ENCODE data around the gene UBE3D. TPM values are rescaled to one million over a fixed set of nuclear protein-coding genes. Genes with fewer than 3 reads are reported as not detected.

Gene UBE3D
- total and polyA plus RNA-seq, 9 donors, result 5.9 to 13.5 (median 8.2) TPM

DNA sequence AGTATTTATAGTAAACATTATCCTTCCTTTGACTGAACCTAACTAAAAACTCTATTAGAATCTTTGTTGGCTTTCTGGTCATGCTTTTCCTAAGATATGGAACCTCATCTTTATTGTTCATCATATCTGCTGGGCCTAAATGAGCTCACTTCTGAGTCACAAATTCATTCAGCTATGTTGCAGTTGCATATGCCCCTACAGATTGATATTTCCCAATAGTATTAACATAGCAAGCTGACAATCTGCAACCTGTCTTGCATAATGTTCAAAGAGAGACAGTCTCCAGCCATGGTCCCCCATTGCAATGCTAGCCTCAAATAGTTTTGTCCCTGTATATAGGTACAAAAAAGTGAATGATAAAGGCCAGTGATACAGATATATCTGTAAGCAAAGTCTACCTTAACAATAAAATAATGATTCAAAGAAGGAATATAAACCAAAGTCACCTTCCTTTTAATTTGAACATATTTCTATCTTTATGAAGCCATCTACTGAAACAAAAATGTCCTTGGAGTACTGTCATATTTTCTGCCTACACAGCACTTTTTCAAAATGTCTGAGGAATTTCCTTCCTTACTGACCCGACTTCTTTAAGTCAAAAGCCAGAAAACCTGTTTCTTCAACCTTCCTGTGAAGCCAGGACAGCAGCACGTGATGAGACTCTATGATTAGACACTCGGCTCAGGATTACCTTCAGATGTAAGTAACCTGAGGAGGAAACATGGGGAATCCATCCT lies 140.7 kb downstream of the UBE3D start:
- H3K9me3 ChIP-seq (replicated peaks; ENCODE audit: control insufficient read depth, low read depth, low read length), result no peaks in the 10 kb centered on the region
- H3K27me3 ChIP-seq (ENCODE audit: control insufficient read depth, insufficient read depth, low read length), result no peaks in the 10 kb centered on the region
- DNase-seq, result no peak
- H3K4me1 ChIP-seq (ENCODE audit: control insufficient read depth, insufficient read depth, low read length), result no peaks in the 10 kb centered on the region
- WGBS (ENCODE audit: insufficient coverage), result 47% methylated on average over 3 of the region's 3 CpGs
- H3K4me3 ChIP-seq (ENCODE audit: low read length), result no peak overlapping the region
- H3K27ac ChIP-seq (ENCODE audit: low read length), result no peak overlapping the region
- H3K36me3 ChIP-seq (ENCODE audit: control insufficient read depth, insufficient read depth, low read length), result no peaks in the 10 kb centered on the region

DNA sequence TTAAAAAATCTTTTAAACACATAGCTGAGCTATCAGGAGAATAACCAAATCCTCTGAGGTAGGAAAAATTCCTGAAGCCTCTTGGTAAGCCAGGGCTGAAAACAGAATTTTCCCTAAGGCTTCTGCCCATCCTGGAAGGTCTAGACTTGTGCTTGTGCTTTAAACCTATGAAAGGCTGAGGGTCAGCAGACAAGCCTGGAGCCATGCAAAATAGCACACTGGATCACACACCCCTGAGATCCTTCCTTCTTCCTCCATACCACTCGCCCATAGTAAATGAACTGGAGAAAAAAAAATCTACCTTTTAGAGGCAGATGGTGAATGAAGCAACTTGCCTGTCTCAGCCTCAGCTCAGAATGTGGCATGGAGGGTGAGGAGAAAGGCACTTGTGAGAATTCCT lies 144.4 kb downstream of the UBE3D start:
- Histone ChIP-seq H3K27ac (ENCODE audit: low read length) (no peak overlapping the region), H3K36me3 (ENCODE audit: control insufficient read depth, insufficient read depth, low read length) (no peaks in the 10 kb centered on the region), H3K4me3 (ENCODE audit: low read length) (no peak overlapping the region), H3K4me1 (ENCODE audit: control insufficient read depth, insufficient read depth, low read length) (no peaks in the 10 kb centered on the region), H3K9me3 (replicated peaks; ENCODE audit: control insufficient read depth, low read depth, low read length) (no peaks in the 10 kb centered on the region), H3K27me3 (ENCODE audit: control insufficient read depth, insufficient read depth, low read length) (no peaks in the 10 kb centered on the region)
- DNase-seq, result no peak
- WGBS (ENCODE audit: insufficient coverage), result no CpG with 5 or more reads among the region's 1 CpG

DNA sequence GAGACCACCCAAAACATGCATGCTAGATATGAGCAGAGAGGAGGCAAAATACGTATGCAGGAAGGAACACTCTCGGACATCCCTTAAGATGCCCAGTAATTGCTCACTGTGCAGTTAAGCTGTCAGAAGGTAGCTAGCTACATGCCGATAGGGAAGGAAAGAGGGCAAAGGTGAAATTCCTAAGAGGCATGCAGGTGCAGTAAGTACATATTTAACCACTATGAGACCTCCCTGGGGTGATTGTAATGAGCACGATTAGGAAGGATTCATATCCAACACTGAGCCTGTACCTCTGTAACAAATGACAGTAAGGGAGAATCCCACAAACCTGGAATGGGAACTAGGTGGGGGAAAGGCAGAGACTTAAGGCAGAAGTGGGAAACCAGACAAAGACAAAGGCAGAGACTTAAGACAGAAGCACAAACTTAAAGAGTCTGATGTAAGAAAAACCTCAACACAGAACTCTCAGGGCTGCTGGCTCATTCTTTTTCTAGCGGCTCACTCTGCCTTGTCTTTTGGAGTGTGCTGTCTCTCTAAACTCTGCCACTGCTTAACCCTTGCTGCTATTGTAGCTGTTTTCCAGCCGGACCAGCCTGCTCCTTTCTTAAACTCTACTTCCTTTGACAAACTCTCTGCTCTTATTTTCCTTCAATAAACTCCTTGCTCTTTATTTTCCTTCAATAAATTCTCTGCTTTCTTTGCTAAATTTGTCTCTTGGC lies 148.1 kb downstream of the UBE3D start:
- Histone ChIP-seq H3K27ac (ENCODE audit: low read length) (no peak overlapping the region), H3K36me3 (ENCODE audit: control insufficient read depth, insufficient read depth, low read length) (no peaks in the 10 kb centered on the region), H3K4me1 (ENCODE audit: control insufficient read depth, insufficient read depth, low read length) (no peaks in the 10 kb centered on the region), H3K9me3 (replicated peaks; ENCODE audit: control insufficient read depth, low read depth, low read length) (no peaks in the 10 kb centered on the region), H3K4me3 (ENCODE audit: low read length) (no peak overlapping the region), H3K27me3 (ENCODE audit: control insufficient read depth, insufficient read depth, low read length) (no peaks in the 10 kb centered on the region)
- WGBS (ENCODE audit: insufficient coverage), result 58% methylated on average over 4 of the region's 6 CpGs
- DNase-seq, result no peak

GRCh38 chr6:82915666-82916065 lies 150.0 kb downstream of the UBE3D start:
- Histone ChIP-seq H3K9me3 (replicated peaks; ENCODE audit: control insufficient read depth, low read depth, low read length) (no peaks in the 10 kb centered on the region), H3K4me1 (ENCODE audit: control insufficient read depth, insufficient read depth, low read length) (no peaks in the 10 kb centered on the region), H3K4me3 (ENCODE audit: low read length) (no peak overlapping the region), H3K27ac (ENCODE audit: low read length) (no peak overlapping the region), H3K36me3 (ENCODE audit: control insufficient read depth, insufficient read depth, low read length) (no peaks in the 10 kb centered on the region), H3K27me3 (ENCODE audit: control insufficient read depth, insufficient read depth, low read length) (no peaks in the 10 kb centered on the region)
- DNase-seq, result no peak

- Histone ChIP-seq H3K4me1 (ENCODE audit: control insufficient read depth, insufficient read depth, low read length) (no peaks in the 10 kb centered on the region), H3K9me3 (replicated peaks; ENCODE audit: control insufficient read depth, low read depth, low read length) (no peaks in the 10 kb centered on the region), H3K4me3 (ENCODE audit: low read length) (no peak overlapping the region), H3K27ac (ENCODE audit: low read length) (no peak overlapping the region), H3K36me3 (ENCODE audit: control insufficient read depth, insufficient read depth, low read length) (no peaks in the 10 kb centered on the region), H3K27me3 (ENCODE audit: control insufficient read depth, insufficient read depth, low read length) (no peaks in the 10 kb centered on the region)
- no CpG with 5 or more reads among the region's 4 CpGs for WGBS (ENCODE audit: insufficient coverage)
- DNase-seq, result no peak
Measured at GRCh38 chr6:82914511-82914910, 151.1 kb downstream of the UBE3D start.

DNA sequence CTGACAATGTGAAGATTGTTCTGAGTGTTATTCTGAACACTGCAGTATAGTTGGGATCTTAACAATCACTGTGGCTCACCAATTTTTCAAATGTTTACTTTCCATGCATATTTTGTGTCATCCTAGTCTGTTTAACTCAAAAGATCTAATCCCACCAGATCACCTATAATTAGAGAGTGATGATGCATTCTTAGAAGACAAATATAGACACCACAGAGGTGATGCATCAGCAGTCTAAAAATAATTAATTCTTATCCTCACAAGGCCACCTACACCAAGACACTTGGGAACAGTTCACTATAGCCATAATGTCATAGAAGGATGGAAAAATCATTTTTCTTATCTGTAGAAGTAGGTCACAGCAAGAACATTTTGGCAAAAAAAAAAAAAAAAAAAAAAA lies 154.8 kb downstream of the UBE3D start:
- Histone ChIP-seq H3K4me3 (ENCODE audit: low read length) (no peak overlapping the region), H3K27ac (ENCODE audit: low read length) (no peak overlapping the region), H3K9me3 (replicated peaks; ENCODE audit: control insufficient read depth, low read depth, low read length) (no peaks in the 10 kb centered on the region), H3K27me3 (ENCODE audit: control insufficient read depth, insufficient read depth, low read length) (no peaks in the 10 kb centered on the region), H3K36me3 (ENCODE audit: control insufficient read depth, insufficient read depth, low read length) (no peaks in the 10 kb centered on the region), H3K4me1 (ENCODE audit: control insufficient read depth, insufficient read depth, low read length) (peaks cover 2% of the 10 kb centered on the region)
- no peak for DNase-seq

DNA sequence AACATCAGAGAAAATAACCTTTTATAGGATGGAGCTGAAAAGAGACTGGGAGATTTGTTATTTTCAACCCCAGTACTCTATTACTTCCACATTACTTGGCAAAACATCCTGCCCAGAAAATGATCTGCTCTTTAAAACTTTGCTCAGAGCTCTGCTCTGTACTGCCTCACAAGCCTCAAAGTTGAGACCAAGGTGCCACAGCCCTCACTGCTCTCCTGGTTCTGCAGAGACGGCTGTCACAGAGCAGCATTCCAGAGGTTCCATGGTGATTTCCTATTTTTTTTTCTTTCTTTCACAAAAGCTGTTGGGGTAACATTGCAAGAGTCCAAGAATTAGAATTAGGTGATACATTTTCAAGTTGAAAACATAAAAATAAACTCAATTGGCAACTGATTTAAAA lies 155.2 kb downstream of the UBE3D start:
- H3K27ac ChIP-seq (ENCODE audit: low read length), result no peak overlapping the region
- H3K4me3 ChIP-seq (ENCODE audit: low read length), result no peak overlapping the region
- no peaks in the 10 kb centered on the region for H3K9me3 ChIP-seq (replicated peaks; ENCODE audit: control insufficient read depth, low read depth, low read length)
- DNase-seq, result no peak
- no peaks in the 10 kb centered on the region for H3K36me3 ChIP-seq (ENCODE audit: control insufficient read depth, insufficient read depth, low read length)
- no peaks in the 10 kb centered on the region for H3K27me3 ChIP-seq (ENCODE audit: control insufficient read depth, insufficient read depth, low read length)
- peaks cover 2% of the 10 kb centered on the region for H3K4me1 ChIP-seq (ENCODE audit: control insufficient read depth, insufficient read depth, low read length)
- WGBS (ENCODE audit: insufficient coverage), result no CpG with 5 or more reads among the region's 1 CpG

DNA sequence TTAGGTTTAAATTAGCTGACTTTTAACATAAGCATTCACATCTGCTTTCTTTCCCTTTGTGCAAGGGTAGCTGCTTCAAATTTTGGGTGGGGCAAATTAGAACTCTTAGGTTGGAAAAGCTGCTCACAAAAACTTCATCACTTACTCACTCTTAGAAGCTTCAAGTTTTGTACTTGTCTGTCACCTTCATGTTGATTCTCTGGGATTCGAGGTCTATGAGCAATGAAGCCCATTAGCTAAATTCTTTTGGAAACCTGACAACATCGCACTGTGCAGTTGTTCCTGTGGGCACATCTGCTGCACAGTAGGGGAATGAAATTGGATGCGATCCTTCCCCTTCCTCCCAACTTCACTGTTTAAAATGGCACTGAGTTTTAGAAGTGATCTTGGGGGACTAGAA lies 156.1 kb downstream of the UBE3D start:
- H3K4me1 ChIP-seq (ENCODE audit: control insufficient read depth, insufficient read depth, low read length), result peaks cover 2% of the 10 kb centered on the region
- no peak overlapping the region for H3K27ac ChIP-seq (ENCODE audit: low read length)
- H3K9me3 ChIP-seq (replicated peaks; ENCODE audit: control insufficient read depth, low read depth, low read length), result no peaks in the 10 kb centered on the region
- WGBS (ENCODE audit: insufficient coverage), result no CpG with 5 or more reads among the region's 3 CpGs
- H3K27me3 ChIP-seq (ENCODE audit: control insufficient read depth, insufficient read depth, low read length), result no peaks in the 10 kb centered on the region
- peak; percentile 15 for DNase-seq
- H3K36me3 ChIP-seq (ENCODE audit: control insufficient read depth, insufficient read depth, low read length), result no peaks in the 10 kb centered on the region
- no peak overlapping the region for H3K4me3 ChIP-seq (ENCODE audit: low read length)

DNA sequence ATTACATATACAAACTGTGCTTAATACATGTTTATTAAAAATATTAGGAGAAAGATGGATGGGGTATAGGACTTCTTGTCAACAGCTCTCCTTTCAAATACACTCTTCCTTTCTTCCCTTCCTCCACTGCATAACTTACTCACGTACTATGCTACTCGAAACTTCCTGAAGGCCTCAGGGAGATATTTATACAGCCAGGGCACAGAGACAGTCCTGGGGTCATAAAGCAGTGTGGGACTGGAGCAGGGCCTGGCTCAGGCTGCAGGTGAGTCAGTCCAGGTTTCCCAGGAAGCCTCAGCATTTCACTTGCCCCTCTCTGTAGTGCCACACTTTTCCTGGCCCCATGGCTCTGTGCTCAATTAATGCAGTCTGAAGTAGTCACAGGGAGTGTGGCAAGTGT lies 157.0 kb downstream of the UBE3D start:
- no peak for DNase-seq
- Histone ChIP-seq H3K4me3 (ENCODE audit: low read length) (no peak overlapping the region), H3K27ac (ENCODE audit: low read length) (no peak overlapping the region), H3K4me1 (ENCODE audit: control insufficient read depth, insufficient read depth, low read length) (peaks cover 2% of the 10 kb centered on the region), H3K9me3 (replicated peaks; ENCODE audit: control insufficient read depth, low read depth, low read length) (no peaks in the 10 kb centered on the region), H3K27me3 (ENCODE audit: control insufficient read depth, insufficient read depth, low read length) (no peaks in the 10 kb centered on the region), H3K36me3 (ENCODE audit: control insufficient read depth, insufficient read depth, low read length) (no peaks in the 10 kb centered on the region)
- WGBS (ENCODE audit: insufficient coverage), result no CpG with 5 or more reads among the region's 2 CpGs

- no peak for DNase-seq
Measured at GRCh38 chr6:82906951-82907350, 158.7 kb downstream of the UBE3D start.

More at GRCh38 chr6:82906951-82907350, 158.7 kb downstream of the UBE3D start:
- H3K4me1 ChIP-seq (ENCODE audit: control insufficient read depth, insufficient read depth, low read length), result peaks cover 2% of the 10 kb centered on the region
- H3K9me3 ChIP-seq (replicated peaks; ENCODE audit: control insufficient read depth, low read depth, low read length), result no peaks in the 10 kb centered on the region
- no peak overlapping the region for H3K27ac ChIP-seq (ENCODE audit: low read length)
- H3K27me3 ChIP-seq (ENCODE audit: control insufficient read depth, insufficient read depth, low read length), result no peaks in the 10 kb centered on the region
- no peaks in the 10 kb centered on the region for H3K36me3 ChIP-seq (ENCODE audit: control insufficient read depth, insufficient read depth, low read length)
- H3K4me3 ChIP-seq (ENCODE audit: low read length), result no peak overlapping the region
- WGBS (ENCODE audit: insufficient coverage), result no CpG with 5 or more reads among the region's 1 CpG

Data from muscle of leg (tissue), 11 donors.